HG03097 (cell line): ENCODE measurements around the gene KATNIP.

Experiments
- ATAC-seq: cut with Tn5 transposase; IDR thresholded peaks from one replicate; pipeline ENCODE4 v1.9.1; 2021; ENCODE audit not compliant: unreplicated experiment, low FRiP score

KATNIP gene

DNA sequence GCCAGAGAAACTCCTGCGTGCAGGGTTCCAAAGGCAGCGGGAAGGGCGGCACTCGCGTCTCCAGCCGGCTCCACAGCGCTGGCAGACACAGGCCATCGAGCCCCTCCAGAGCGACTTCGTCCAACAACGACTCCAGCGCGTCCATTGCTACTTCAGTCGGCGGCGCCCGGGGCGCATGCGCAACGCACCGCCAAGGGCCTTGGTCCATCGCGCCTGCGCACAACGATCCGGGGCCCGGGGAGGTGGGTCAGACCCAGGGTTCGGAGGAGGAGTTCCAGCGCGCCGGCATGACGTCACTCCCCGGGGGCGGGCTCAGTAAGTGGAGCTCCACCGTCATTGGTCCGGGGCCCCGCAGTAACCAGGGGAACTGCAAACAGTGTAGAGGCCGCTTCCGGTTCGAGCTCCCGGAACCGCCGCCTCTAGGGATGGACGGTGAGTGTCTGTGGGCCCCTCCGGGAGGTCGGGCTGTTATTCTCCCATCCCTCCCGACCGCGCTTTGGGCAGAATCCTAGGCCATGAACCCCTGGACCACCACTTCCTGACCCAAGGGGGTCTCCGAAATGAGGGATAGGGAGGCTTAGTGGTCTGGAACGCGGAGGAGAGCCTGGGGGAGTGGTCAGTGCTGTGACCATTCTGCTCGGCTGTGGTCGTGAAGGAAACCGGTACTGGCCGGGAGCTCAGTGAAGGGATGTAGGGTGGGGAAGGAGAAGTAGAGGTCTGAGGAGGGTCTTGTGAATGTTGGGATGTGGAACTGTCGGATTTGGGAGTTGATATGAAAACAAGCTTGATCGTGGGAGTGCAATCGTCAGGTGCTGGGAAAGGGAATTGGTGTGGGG lies at the start of gene KATNIP, which contains the start of gene GTF3C1:
TSS of gene KATNIP (plus strand) at position 399 of the 836 bp plus-strand sequence. CDS start at position 426, 27 bp downstream.
TSS of gene GTF3C1 (minus strand) at position 168 of the 836 bp plus-strand sequence. CDS start at position 145, 23 bp downstream.
- ATAC-seq: peak; percentile 97

- no peak for ATAC-seq
These were observed 49.1 kb upstream of the KATNIP start for GRCh38 chr16:27500801-27501200.

DNA sequence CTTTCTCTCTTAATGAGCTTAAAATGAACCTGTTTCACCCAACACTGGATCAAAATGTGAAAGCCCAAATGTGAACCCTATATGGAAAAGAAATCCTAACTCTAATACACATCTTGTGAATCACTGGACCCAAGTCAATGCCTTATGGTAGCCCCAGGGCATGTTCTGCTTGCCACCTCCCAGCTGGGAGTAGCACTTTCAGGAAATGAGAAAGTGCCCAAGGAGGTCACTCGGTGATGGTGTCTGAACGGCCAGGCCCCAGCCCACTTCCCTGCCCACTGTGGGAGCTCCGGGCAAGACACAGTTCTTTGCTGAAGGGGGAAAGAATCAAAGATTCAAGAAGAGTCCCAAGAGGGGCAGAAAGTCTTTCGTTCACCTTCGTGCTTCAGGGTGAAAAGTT lies 46.3 kb upstream of the KATNIP start:
- no peak for ATAC-seq

- ATAC-seq: no peak
These were observed 44.4 kb upstream of the KATNIP start for GRCh38 chr16:27505297-27506236.

DNA sequence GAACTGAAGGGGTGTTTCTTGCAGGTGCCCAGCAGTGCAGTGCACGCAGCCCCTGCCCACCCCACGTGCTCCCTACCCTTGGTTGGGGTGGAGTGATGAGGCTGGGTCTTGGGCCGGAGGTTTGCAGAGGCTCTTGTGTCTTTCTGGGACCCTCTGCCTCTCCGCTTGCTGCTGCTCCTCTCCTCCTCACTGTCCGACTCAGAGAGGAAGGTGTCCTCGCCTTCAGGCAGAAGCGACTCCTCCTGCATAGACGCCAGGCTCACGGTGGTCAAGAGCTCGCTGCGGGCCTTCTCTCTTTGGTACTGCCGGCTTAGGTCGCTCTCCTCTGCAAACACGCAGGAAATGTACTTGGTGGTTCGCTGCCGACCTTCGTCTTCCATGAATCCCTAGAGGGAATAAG lies 43.2 kb upstream of the KATNIP start:
- ATAC-seq: no peak

GRCh38 chr16:27508476-27508875 lies 41.5 kb upstream of the KATNIP start:
- ATAC-seq: no peak

GRCh38 chr16:27511657-27512448 lies 38.1 kb upstream of the KATNIP start:
- ATAC-seq: no peak

- no peak for ATAC-seq
These were observed 35.1 kb upstream of the KATNIP start for GRCh38 chr16:27514806-27515205.

- ATAC-seq: no peak
These were observed 34.0 kb upstream of the KATNIP start for GRCh38 chr16:27515874-27516353.

DNA sequence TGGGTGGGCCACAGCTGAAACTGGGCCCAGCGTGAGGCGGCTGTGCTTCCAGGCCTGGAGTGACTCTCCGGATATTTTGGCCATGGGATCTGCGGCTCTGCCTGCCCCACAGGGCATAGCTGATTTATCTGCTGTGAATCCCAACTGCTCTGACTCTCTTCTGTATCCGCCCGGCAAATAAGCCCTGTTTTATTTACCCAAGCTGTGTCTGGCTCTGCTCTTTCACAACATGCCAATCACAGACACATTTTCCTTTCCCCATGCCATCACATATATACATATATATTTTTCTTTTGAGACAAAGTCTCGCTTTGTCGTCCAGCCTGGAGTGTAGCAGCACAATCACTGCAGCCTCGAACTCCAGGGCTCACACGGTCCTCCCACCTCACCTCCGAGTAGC lies 33.6 kb upstream of the KATNIP start:
- no peak for ATAC-seq

DNA sequence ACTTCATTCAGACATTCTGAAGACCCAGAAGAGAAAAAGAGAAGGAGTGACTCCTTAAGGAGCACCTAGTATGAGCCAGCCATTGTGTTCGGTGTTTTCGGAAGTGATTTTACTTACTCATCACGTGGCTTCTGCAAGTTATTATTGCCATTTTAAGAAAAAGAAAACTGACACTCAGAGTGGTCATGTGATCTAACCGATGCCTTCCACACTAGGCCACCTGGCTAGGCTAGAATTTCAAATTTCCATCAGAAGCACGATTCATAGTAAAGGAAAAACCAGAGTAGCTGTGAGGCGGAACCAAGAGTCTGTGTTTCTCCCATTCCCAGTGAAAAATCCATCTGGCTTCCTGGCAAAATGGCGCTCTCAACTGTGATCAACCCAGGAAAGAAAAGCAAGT lies 32.3 kb upstream of the KATNIP start:
- ATAC-seq: no peak

- no peak for ATAC-seq
These were observed 31.7 kb upstream of the KATNIP start for GRCh38 chr16:27518226-27518625.

GRCh38 chr16:27520982-27521673 lies 28.8 kb upstream of the KATNIP start:
- ATAC-seq: no peak

- ATAC-seq: no peak
These were observed 27.7 kb upstream of the KATNIP start for GRCh38 chr16:27522173-27522707.

DNA sequence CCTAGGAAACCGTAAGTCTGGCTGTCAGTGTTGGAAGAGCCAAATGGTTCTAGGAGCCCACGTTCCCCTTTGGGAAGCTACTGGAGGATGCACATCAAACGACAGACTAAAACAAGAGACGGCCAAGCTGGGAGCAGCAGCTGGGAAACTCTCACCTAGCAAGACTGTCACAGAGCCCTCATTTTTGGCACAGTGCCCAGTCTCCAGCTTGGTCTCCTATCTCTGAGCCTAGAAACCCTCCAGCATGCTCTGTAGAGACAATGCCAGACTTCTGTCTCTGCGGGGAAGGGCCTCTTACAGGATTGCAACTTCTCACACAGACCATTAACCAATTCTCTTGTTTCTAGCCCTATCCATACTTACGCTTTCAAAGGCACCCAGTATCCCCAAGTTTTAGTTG lies 23.8 kb upstream of the KATNIP start:
- ATAC-seq: no peak

DNA sequence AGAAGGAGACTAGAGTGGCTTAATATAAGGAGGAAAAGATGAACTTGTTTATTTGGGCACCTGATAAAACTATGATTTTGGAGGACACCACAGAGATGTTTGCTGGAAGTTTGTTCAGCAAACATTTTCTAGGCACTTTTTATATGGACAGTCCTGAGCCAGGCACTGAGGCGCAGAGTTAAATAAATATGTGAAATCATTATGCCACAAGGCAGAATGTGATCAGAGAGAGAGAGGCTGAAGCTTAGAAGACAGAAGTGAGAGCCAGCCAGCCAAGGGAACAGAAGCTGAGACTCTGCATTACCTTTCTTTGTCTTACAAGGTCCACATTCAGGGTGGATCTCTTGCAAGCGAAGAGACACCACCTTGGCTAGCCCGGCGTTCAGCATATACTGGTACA lies 21.6 kb upstream of the KATNIP start:
- ATAC-seq: no peak

DNA sequence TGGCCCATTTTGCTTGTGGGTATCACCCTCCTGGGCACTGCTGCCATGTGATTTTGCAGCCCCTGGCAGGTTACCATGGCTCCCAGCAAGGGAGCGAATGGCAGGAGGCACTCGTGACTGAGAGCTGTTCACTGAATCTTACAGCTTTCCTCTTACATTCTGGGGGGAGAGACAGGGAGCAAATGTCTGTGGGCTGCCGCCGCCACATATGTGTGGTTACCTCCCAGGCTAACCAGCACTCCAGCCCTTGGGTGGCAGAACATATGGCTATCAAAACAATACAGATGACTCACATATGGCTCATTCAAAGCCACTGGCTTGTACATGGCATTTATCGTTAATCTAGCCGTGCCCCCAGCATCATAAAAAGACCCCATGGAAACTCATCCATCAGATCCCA lies 20.0 kb upstream of the KATNIP start:
- ATAC-seq: no peak

GRCh38 chr16:27531186-27531585 lies 18.8 kb upstream of the KATNIP start:
- no peak for ATAC-seq
